HG03442 (cell line): Measurements from ENCODE around the gene KRTAP4-7.
"Not testable (repeated sequence)": the region's sequence is repeated elsewhere in the genome, so short reads cannot be mapped to it uniquely, and the experiment has no call there.

Source experiments
- ATAC-seq: cut with Tn5 transposase; IDR thresholded peaks from one replicate; pipeline ENCODE4 v1.9.1; 2021; ENCODE audit warnings: mild to moderate bottlenecking, moderate library complexity; ENCODE audit not compliant: unreplicated experiment

KRTAP4-7 gene

DNA sequence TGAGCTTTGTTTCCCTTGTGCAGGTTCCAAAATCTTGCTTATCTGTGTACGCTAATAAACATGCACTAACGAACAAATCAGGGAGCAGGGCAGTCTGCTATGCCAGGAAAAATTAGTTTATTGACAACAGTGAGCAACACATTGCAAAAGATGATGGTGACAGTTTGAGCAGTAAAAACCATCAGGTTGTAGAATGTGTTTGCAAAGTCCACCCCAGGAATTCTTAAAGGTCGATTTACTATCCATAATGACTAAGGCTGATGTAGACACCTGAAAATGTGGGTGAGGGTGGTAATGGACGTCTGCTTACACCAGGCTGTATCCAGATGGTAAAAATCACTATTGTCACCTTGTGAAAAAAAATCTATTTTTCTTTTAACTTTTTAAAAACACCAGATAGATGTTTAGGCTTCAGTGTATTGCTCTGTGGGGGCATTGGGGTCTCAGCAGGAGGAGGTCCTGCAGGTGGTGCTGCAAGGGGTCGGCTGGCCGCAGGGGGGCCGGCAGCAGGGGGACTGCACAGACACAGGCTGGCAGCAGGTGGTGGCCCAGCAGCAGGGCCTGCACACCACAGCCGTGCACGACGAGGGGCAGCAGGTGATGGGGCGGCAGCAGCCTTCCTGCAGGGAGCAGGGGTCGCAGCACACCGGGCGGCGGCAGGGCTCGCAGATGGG is 18.8 kb upstream of the KRTAP4-7 start:
- ATAC-seq: not testable (repeated sequence)

DNA sequence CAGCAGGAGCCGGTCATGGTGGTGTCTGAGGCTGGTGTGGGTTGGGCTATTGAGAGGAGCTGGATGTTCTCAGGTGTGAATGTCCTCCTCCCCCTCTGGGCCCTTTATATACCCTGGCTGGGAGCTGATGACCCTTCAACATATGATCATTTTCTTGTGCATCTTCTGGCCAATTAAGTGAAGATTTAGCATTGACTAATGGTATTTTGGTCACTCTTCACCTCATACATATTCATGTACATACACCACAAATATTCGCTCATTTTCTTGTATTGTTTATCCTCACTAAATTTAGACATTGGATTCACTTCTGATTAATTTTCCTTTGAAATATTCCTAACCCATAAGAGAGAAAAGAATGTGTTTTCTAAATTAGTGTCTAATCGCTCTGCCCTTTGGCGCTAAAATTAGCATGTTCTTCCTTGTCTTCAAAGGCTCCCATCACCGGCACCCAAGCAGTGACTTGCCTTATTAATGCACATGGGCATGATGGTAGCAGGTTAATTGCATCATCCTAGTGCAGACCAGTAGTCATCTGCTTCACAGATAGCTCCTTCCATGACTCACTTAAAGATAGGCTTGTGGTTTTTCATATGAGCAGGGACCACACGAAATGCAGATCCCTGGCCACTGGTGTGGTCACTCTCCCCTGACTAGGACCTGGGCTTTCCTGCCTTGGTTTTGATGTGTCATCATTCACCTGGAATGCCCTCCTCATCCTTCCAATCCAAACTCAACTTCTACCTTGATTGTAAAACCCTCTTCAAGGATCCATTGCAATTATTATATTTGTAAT is 17.9 kb upstream of the KRTAP4-7 start, which contains the start of gene KRTAP2-4:
Gene KRTAP2-4, minus strand, starts transcription at position 51 of the 796 bp plus-strand sequence. Its CDS starts 34 bp downstream, at position 17.
- no peak for ATAC-seq

DNA sequence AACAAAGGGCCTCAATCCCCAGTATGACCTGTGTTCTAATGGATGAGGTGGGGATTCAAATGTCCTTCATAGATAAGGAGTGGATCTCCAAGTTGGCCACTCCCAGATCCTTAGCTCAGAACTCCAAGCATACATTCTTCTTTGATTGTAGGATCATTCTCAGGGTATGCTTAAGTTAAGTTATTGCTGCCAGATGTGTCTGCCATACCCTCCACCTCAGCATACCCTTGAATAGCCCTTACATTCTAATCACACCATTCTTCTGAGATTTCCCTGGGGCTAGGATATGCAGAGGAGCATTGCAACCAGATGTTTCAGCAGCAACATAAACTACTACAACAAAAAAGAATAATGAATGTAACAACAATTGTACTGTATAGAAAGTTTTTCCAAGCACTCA is 16.7 kb upstream of the KRTAP4-7 start:
- ATAC-seq: no peak

DNA sequence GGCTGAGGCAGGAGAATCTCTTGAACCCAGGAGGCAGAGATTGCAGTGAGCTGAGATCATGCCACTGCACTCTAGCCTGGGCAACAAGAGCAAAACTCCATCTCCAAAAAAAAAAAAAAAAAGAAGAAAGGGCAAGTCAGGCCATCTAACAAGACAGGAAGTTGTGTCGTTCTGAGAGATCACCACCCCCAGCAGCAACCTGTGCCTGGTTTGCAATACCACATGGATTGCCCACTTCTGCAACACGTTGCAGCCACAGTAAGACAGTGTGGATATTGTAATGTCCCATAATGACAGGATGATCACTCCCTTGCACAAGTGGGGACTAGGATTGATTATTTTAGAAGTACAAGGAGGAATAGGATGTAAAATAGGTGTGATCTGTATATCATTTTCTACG is 14.9 kb upstream of the KRTAP4-7 start:
- ATAC-seq: no peak

DNA sequence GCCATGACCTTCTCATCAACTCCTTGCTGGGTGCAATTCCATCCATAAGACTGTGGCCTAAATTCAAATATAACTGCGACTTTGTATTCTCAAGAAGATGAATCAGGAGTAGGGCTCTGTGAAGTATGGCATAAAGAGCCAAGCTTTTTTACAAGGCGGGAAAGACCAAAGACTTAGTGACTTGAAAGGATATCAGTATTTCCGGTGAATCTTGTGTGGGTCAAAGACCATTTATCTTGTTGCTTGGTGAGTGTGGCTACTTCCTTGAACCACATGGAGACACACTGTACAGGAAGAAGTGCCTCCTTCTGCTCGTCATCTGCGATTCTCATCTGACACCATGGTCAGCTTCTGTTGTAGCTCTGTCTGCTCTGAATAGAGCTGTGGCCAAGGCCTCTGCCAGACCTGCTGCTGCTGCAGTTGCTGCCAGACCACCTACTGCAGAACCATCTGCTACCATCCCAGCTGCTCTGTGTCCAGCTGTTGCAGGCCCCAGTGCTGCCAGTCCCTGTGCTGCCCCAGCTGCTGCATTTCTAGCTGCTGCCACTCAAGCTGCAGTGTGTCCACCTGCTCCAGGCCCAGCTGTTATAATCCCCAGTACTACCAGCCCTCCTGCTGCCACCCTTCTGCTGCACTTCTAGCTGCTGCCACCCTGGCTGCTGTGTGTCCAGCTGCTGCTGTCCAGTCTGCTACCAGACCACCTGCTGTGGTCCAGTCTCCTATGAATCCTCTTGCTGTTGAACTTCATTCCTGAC is 12.2 kb upstream of the KRTAP4-7 start:
- no peak for ATAC-seq

DNA sequence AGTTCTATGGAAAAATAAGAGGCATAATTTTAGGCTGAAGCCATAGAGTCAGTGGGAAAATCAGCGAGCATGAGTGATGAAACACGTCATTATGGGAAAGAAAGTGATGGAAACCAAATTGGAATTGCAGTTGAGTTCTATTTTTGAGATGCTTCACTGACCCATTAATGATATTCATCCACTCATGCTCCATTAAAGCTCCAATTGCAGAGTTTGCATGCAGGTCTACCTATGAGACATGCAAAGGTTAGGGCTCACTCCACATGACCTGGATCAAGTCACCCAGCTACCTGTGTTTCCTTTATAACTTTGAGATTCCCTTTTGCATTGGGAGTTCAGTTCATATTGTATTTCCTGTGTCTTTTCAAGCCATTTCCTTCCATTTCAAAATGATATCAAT is 10.3 kb upstream of the KRTAP4-7 start:
- no peak for ATAC-seq

DNA sequence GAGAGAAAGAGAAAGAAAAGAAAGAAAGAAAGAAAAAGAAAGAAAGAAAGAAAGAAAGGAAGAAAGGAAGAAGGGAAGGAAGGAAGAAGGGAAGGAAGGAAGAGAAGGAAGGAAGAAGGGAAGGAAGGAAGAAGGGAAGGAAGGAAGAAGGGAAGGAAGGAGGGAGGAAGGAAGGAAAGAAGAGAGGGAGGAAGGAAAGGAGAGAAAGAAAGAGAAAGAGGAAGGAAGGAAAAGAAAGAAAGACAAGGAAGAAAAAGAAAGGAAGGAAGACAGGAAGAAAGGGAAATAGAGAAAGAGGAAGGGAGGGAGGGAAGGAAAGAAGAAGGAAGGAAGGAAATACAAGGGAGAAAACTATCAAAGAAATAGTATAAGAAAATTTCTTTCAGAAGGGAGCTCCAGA is 7.2 kb upstream of the KRTAP4-7 start:
- no peak for ATAC-seq

DNA sequence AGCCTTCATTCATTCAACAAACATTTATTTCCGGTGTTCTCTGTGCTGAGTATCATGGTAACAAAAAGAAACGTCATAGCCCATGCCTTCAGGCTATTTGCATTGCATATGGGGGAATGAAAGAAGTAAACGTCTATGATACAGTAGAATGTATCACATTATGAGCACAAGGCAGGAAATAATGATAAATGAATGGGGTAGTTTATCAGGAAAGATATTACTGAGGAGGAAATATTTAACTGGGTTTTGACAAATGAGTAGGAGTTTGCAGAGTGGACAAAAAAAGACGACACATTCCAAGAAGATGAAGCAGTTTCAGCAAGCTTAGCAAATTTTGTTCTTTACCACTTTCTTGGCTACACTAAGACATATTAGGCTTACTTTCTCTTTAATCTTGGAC is 1.3 kb upstream of the KRTAP4-7 start:
- ATAC-seq: no peak

DNA sequence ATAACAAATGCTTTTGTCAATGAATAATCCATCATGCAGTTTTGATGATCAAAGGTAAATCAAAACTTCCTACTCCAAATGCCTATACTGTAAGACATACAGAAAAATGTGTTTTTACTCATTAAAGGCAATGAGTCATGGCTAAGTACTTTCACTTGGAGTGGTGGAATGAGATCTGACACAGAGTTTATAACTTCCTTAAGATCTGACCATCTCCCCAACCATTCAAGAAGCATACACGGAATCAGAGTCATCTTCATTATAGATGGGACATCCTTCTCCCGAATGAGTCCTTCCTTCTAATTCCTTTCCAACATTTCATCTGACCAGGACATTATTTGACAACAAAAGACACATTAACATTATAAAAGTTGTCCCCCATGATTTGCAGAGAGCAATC is 523 bp upstream of the KRTAP4-7 start:
- not testable (repeated sequence) for ATAC-seq

DNA sequence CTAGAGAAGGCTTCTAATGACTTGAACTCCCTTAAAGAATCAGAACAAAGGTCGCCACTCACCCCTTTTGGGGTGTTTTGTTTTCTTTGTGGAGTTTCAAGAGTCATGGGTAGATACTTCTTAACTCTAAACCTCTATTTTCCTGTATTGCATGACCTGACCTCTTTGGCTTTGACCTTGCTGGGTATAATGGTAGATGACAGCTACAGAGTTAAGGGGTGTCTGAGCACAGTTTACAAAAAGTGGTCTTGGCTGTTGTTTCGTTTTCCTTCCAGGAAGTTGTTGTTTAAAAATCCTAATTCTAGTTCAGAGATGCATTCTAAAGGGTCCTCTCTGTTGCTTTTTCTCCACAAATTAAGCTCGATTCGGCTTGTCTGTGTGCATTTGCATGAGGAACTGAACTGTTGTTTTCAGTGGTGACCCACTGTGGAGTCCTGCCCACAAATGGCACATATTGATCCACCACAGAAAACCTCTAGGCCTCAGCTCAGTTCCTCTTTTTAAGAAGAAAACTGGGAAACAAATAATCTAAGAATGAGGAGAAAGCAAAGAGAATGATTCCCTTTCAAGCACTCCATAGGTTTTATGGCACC is 4.9 kb downstream of the KRTAP4-7 start:
- ATAC-seq: not testable (repeated sequence)

DNA sequence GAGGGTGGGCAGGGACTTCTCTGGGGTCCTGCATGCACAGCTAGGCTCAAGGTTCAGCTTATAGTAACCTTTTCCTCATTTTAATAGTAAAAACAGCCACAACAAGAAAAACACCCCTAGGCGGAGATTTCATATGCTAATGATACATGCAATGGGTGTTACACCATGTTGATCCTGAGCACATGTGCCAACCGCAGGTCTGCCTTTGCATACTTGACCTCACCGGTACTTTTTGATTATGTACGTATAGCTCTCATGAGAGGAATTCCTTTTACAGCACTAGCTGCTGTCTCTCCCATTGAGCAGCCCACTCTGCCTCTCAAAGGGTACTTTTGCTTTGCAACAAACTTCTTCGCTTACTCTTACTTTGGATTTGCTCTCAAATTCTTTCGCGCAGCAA is 12.1 kb downstream of the KRTAP4-7 start:
- no peak for ATAC-seq

DNA sequence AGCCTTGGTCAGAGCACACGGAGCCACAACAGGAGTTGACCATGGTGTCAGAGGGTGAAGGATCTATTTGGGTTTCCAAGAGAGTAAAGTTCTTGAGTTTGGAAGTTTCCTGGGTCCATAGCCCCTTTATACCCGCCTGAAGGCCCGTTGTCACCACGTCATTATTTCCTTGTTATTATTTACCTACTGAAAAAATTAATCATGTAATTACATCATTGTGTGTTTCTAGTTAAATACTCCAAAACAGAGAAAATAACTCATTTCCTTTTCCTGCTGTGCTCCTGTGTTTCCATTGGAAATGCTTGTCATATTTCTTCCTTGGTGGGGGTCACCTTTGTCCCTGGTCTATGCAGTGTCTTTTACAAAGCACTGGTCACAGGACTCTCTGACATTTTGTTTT is 14.1 kb downstream of the KRTAP4-7 start, which contains the start of gene KRTAP4-8:
Gene KRTAP4-8, minus strand, starts transcription at position 101 of the 400 bp plus-strand sequence. Its CDS starts 58 bp downstream, at position 43.
- no peak for ATAC-seq

DNA sequence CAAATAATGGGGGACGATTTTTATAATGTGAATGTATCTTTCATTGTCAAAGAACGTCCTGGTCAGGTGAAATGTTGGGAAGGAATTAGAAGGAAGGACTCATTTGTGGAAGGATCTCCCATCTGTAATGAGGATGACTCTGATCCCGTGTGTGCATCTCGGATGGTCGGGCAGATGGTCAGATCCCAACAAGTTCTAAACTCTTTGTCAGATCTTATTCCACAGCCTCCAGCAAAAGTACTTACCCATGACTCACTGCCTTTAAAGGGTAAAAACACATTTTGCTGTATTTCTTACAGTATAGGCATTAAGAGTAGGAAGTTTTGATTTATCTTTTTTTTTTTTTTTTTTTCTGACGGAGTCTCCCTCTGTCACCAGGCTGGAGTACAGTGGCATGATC is 14.5 kb downstream of the KRTAP4-7 start:
- ATAC-seq: no peak

DNA sequence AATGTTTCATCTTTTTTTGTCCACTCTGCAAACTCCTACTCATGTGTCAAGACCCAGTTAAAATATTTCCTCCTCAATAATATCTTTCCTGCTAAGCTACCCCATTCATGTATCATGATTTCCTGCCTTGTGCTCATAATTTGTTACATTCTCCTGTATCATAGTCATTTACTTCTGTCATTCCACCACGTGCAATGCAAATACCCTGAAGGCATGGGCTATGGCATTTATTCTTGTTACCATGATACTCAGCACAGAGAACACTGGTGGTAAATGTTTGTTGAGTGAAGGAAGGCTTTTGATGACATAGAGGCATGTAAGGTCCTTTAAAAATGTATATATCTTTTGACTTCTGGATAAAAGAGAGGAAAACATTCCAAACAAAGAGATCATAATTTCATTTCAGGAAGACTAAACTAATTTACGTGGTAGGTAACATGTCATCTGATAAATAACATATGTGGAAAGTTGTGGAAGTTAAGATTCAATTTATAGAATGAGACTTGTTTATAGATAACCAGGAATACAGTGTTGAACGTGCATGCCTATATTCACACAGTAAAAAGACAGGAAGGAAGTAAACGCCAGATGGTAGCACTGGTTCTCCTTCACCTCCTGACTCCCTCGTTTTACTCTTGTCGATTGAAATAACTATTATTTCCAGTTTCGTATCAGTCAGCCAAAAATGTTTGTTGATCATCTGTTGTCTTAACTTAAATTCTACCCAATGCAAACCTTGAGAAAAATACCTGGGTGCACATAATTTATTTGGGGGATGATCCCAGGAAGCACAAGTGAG is 15.9 kb downstream of the KRTAP4-7 start:
- ATAC-seq: not testable (repeated sequence)

DNA sequence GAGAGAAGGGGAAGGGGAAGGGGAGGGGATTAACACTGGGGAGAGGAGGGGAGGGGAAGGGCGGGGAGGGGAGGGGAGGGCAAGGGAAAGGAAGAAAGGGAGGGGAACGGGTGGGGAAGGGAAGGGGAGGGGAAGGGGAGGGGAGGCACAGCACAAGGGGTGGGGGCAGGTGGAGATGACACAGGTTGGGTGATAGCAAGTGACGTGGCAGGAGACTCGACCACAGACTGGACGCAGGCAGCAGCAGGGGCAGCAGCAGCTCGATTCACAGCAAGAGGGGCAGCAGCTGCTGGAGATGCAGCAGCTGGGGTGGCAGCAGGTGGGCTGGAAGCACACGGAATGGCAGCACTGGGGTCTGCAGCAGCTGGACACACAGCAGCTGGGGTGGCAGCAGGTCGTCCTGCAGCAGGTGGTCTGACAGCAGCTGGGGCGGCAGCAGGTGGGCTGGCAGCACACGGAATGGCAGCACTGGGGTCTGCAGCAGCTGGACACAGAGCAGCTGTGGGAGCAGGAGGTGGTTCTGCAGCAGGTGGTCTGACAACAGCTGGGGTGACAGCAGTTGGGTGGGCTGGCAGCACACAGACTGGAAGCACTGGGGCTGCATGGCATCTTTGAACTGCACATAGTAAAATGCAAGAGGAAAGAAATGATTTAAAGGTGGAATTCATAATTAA is 17.8 kb downstream of the KRTAP4-7 start, which contains the start of gene KRTAP4-16:
Gene KRTAP4-16, minus strand, starts transcription at position 624 of the 674 bp plus-strand sequence. Its CDS starts 0 bp downstream, at position 624.
- ATAC-seq: no peak

DNA sequence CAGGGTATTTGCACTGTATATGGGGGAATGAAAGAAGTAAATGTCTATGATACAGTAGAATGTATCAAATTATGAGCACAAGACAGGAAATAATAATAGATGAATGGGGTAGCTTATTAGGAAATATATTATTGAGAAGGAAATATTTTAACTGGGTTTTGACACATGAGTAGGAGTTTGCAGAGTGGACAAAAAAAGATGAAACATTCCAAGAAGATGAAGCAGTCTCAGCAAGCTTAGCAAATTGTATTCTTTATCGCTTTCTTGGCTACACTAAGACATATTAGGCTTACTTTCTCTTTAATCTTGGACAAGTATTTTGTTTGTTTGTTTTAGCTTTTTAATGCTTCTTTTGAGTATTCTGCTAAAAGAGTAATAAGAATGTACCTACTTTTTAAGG is 19.9 kb downstream of the KRTAP4-7 start:
- ATAC-seq: no peak

DNA sequence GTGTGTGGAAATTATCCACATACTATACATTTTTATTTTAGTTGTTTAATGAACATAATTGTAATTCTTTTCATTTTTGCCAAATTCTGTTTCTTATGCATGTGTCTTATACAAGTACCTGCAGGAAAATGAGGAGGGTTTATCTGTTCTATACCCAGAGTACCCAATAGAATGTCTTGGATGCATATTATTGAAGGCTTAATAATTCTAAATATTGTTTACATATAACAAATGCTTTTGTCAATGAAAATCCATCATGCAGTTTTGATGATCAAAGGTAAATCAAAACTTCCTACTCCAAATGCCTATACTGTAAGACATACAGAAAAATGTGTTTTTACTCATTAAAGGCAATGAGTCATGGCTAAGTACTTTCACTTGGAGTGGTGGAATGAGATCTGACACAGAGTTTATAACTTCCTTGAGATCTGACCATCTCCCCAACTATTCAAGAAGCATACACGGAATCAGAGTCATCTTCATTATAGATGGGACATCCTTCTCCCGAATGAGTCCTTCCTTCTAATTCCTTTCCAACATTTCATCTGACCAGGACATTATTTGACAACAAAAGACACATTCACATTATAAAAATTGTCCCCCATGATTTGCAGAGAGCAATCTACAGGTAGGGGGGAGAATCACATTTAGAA is 20.6 kb downstream of the KRTAP4-7 start:
- not testable (repeated sequence) for ATAC-seq

DNA sequence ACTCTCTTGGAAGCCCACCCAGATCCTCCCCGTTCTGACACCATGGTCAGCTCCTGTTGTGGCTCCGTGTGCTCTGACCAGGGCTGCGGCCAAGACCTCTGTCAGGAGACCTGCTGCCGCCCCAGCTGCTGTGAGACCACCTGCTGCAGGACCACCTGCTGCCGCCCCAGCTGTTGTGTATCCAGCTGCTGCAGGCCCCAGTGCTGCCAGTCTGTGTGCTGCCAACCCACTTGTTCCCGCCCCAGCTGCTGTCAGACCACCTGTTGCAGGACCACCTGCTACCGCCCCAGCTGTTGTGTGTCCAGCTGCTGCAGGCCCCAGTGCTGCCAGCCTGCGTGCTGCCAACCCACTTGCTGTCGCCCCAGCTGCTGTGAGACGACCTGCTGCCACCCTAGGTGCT is 21.4 kb downstream of the KRTAP4-7 start, which contains the start of gene KRTAP4-9:
Gene KRTAP4-9, plus strand, starts transcription at position 43 of the 400 bp plus-strand sequence. Its CDS starts 0 bp downstream, at position 43.
- ATAC-seq: not testable (repeated sequence)

DNA sequence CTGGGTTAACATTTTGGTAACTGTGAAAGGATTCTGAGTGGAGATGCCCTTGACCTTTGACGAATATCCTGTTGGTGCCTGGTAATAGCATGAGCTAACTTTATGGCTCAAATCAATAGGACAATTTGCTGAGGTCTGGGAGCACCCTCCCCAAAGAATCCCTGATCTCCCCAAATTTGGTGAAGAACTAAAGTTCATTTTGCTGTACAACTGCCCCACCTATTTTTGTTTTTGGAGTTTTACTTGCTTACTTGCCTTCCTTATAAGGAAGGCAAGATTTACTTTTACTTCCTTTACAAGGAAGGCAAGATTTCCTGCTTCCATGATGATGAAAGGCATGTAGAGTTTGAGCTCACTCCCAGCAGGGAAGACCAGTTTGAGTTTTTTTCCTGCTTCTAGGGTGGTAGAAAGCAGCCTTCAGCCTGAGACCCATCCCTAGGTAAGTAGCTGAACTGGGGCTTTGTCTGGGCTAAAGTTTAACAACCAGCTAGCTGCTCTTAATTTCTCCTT is 24.0 kb downstream of the KRTAP4-7 start:
- ATAC-seq: no peak
